Measurements from ENCODE around the gene NGF. TPM values are rescaled to one million over a fixed set of nuclear protein-coding genes. Genes with fewer than 3 reads are reported as not detected.
"Not testable (repeated sequence)": the region's sequence is repeated elsewhere in the genome, so short reads cannot be mapped to it uniquely, and the experiment has no call there.

The NGF gene
- total RNA-seq: 4.1 TPM

DNA sequence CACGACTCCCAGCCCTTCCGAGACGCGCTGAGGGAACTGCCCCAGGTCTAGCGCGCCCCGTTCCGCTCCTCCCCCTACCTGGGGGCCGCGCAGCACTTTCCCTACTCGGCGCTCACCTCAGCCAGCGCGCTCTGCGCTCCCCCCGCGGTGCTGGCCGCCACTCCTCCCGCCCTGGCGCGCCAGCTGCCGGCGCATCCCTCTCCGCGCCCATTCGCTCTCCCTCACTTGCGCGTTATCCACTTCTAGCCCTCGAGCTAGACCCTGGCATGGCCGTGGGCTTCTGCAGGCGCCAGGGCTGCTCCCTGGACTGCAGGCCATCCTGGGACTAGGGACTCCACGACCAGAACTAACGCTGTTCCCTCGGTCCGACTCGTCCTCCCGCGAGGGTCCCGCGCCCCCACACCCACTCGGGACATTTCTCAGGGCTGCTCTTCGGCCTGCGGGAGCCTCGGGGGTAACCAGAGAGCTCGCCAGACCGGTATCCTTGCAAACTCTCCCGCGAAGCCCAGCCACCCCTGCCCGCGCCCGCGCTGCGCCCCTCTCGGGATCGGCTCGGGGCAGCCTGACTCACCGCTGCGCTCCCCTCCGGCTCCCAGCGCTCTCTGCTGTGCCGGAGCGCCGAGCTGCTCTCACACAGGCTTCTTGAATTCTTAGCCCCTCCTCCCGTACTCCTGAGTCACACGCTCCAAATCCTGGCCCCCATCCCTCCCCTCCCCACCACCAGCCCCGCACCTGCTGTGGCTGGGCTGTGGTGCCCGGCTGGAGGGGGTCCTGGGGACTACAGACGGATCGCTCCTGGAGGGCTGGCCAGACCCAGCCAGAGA is at the start of gene NGF:
NGF (minus strand) TSS at position 617 of the 824 bp plus-strand sequence. CDS start 51,454 bp downstream, outside the sequence.
- DNase-seq: peak; percentile 39

DNA sequence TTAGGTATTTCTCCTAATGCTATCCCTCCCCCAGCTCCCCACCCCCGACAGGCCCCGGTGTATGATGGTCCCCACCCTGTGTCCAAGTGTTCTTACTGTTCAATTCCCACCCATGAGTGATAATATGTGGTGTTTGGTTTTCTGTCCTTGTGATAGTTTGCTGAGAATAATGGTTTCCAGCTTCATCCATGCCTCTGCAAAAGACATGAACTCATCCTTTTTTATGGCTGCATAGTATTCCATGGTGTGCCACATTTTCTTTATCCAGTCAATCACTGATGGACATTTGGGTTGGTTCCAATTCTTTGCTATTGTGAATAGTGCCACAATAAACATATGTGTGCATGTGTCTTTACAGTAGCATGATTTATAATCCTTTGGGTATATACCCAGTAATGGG is 45.4 kb upstream of the NGF start:
- not testable (repeated sequence) for DNase-seq

GRCh38 chr1:115379943-115380342 is 41.9 kb upstream of the NGF start:
- no peak for DNase-seq

GRCh38 chr1:115377411-115377810 is 39.4 kb upstream of the NGF start:
- DNase-seq: no peak

DNA sequence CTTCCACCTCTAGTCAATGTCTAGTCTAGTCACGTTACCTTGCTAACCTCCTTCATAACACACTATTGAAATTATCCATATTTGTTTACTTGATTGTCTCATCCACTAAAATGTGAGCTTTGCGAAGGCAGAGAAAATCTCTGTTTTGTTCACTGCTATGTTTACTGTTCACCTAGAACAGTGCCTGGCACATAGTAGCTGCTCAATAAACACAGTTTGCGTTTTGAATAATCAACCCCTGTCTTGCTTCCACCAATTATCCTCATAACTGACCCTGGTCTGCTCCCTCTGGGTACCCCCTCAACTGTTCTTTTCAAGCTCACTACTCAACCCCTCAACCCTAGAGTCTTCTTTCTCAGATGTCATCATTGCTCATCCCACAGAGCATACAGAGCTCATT is 36.5 kb upstream of the NGF start:
- DNase-seq: no peak

DNA sequence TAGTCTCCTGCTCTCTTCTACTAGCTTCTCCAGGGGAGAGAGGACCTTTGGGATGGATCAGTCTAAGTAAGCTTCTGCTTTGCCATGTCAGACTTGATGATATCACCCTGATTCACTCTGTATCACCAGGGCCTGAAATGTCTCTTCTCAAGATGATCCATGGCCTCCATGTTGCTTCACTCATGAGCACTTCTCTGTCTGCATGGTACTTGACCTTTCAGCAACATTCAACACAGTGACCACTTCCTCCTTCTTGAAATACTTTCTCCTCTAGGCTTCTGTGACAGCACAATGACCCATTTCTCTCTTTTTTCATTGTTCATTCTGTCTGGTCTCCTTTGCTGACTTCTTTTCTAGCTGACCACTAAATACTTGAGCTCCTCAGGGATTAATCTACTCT is 35.3 kb upstream of the NGF start:
- DNase-seq: no peak

GRCh38 chr1:115365738-115366137 is 27.7 kb upstream of the NGF start:
- DNase-seq: no peak

DNA sequence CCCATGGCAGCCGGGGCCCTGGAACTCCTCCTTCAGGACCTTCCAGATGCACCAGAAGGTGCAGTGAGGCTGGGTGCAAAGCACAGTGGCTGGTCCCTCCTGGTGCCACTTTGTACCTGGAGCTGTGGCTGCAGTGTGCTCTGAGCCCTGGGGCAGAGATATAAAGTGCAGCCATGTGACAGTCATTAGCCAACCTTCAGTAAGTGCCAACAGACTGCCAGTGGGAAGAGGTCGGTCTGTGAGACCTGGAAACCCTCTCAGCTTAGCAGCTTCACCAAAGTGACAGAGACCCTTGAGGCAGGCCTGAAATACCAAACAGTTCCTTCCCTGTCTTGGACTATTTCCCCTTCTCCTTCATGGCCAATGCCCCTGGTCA is 26.7 kb upstream of the NGF start:
- DNase-seq: no peak

- peak; percentile 13 for DNase-seq
Observed at GRCh38 chr1:115364046-115364779, 26.2 kb upstream of the NGF start.

- no peak for DNase-seq
Observed at GRCh38 chr1:115363171-115363570, 25.1 kb upstream of the NGF start.

GRCh38 chr1:115360505-115361129 is 22.6 kb upstream of the NGF start:
- DNase-seq: not testable (repeated sequence)

GRCh38 chr1:115359787-115360452 is 21.9 kb upstream of the NGF start:
- DNase-seq: not testable (repeated sequence)

DNA sequence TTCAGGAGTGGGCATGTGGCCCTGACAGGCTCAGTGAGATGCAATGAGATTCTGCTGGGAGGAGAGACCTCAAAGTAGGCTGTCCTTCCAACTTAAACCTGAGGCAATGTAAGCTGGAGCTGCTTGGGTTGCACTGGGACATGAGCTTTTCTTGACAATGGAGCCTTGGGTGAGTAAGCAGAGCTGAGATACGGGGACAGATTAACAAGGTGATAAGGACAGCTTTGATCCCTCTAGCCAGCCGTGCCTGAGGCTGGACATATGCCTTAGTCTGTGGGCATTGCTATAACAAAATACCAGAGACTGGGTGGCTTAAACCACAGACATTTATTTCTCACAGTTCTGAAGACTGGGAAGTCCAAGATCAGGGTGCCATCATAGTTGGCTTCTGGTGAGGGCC is 18.3 kb upstream of the NGF start:
- DNase-seq: no peak

- DNase-seq: peak; percentile 22
Observed at GRCh38 chr1:115355069-115355468, 17.0 kb upstream of the NGF start.

- DNase-seq: no peak
Observed at GRCh38 chr1:115351143-115351542, 13.1 kb upstream of the NGF start.

DNA sequence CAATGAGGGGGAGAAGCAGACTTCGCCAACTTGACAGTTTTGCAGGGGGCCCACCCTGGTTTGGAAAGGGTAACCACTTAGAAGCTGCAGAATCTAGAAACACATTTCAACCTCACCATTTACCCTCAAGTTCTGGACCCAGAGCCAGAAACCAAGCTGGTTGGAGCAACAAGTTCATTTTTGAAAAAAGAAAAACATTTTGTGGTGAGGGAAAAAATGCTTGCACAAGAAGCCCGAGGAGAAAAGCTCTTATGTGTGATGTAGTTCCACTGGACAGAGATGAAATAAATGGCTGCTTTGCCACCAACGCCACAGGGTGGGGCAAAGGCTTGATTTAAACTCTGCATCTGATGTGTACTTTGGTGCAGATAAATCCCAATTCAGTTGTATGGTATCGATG is 10.6 kb upstream of the NGF start:
- no peak for DNase-seq

GRCh38 chr1:115347282-115347681 is 9.2 kb upstream of the NGF start:
- no peak for DNase-seq

DNA sequence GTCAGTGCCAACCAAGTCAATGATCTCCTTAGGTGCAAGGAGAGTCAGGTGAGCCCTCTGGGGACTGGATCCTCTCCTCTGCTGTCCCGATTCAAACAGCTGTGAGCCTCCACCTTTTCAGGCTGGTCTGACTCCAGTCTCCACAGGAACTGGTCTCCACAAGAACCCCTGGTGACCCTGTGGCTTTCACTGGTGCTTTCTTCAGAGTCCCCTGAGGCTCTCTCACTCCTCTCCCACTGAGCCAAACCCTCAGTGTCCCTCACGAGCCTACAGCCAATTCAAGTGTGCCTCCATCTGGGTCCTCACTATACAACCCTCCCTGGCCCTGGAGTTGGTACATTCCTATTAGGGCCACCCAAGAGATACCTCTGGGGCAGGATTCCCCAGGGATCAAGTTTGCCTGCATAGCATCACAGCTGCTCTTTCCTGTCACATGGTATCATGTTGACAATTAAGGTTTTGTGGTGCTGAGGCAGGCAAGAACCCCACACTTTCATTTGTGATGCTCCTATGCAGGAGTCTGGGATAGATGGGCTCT is 5.2 kb upstream of the NGF start:
- DNase-seq: no peak

DNA sequence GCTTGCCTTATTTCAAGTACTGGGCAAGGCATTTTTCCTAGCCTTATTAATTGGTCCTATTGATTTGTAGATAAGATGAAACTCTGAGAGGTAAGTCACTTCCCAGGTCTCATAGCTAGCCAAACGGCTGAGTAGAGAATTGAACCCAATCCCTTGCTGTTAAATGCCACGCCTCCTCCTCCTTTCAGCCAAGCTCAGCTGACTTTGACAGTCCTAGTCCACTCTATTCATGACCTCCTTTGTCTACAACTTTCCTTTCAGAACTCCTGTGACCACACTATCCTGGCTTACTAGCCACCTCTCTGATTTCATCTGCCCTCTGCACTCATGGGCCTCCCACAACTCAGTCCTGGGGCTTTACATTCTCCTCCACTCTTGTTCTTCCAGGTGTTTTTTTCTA is 3.9 kb upstream of the NGF start:
- DNase-seq: no peak

DNA sequence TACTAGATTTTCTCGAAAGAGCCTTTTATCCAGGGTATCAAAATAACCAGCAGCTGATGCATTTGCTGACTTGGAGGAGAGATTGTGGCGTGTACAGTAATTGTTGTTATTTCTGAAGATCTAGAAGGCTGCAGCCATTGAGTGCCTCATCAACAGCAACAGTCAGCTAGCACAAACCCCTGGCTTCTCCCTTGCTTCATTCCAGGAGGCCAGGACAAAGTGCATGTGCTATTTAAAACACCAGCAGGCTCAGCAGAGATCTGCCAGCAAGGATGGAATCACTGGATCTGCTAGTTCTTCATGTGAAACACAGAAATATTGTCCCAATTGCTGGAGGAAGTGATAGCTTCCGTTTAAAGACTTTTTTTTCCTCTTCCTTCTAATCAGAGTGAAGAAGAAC is 2.8 kb upstream of the NGF start:
- no peak for DNase-seq

DNA sequence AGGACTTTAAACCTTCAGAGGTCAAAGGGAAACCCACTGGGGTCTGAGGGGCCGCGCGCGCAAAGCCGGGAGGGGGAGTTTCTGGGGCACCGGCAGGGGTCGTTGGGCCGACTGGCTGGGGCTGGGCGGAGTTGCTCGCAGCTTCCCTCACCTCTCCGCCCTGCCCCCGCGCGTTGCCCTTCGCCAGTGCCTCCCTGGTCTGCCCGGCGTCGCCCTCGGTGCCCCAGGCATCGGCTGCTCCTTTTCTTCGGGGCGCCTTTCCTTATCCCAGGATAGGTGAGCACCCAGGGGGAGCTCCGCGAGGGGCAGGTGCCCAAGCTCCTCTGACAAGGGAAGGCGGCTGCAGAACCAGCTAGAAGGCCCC is 390 bp upstream of the NGF start:
- DNase-seq: no peak

GRCh38 chr1:115337276-115337632 is 795 bp downstream of the NGF start:
- DNase-seq: no peak

- DNase-seq: no peak
Observed at GRCh38 chr1:115336741-115337140, 1.3 kb downstream of the NGF start.
